ENCODE results near the gene TANGO2.

DNA sequence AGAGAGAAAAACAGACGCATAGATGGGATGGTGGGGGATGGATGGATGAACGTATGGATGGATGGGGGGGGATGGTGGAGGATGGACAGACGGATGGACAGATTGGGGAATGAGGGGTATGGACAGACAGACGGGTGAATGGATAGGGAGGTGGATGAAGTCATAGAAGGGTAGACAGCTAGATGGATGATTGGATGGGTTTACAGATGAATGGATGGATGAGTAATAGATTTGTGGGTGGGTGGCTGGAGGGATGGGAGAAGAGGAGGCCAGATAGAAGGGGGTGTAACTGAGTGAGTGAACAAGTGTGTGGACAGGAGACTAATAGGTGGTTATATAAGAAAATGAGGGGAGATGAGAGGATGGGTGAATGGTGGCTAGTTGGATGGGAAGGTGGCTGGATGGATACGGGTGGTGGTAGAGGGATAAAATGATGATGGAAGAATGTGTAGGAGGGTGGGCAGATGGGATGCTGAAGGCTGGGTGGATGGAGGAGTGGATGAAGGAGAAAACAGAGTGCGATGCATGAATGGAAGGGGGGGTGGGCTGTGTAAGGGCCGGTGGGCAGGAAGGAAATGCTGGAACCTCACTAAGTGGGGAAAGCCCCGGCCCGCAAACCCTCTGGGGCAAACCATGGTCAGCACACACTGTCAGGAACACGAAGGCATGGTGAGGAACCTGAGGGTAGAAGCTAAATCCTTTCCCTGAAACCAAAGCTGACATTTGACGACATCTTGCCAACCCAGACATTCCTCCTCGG, 25.9 kb upstream of the TANGO2 start:
- TF ChIP-seq EZH2 (IDR thresholded peaks at IDR 0.05; ENCODE audit: borderline replicate concordance, low read length): no peak
- TF ChIP-seq, protein P1, sequence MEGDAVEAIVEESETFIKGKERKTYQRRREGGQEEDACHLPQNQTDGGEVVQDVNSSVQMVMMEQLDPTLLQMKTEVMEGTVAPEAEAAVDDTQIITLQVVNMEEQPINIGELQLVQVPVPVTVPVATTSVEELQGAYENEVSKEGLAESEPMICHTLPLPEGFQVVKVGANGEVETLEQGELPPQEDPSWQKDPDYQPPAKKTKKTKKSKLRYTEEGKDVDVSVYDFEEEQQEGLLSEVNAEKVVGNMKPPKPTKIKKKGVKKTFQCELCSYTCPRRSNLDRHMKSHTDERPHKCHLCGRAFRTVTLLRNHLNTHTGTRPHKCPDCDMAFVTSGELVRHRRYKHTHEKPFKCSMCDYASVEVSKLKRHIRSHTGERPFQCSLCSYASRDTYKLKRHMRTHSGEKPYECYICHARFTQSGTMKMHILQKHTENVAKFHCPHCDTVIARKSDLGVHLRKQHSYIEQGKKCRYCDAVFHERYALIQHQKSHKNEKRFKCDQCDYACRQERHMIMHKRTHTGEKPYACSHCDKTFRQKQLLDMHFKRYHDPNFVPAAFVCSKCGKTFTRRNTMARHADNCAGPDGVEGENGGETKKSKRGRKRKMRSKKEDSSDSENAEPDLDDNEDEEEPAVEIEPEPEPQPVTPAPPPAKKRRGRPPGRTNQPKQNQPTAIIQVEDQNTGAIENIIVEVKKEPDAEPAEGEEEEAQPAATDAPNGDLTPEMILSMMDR (conservative IDR thresholded peaks at IDR 0.05 in 1 of 2, IDR thresholded peaks at IDR 0.05 in 1 of 2; ENCODE audit: extremely low read depth in 1 of 2, insufficient read depth in 1 of 2, low read depth in 1 of 2, low read length in 2 of 2): no peak

Measured in mammary epithelial cell (primary cell).